Measurements from ENCODE around the gene TLR2. TPM values are rescaled to one million over a fixed set of nuclear protein-coding genes. Genes with fewer than 3 reads are reported as not detected.

Gene TLR2
- total and polyA plus RNA-seq, 10 of the 15 experiments (the other 5 are each of a cell fraction or from before 2014, with no cell fraction given) = under 0.01 to 0.19 (median 0.06) TPM; not detected in 4

GRCh38 chr4:153725831-153726154, 41.7 kb downstream of the TLR2 start:
- 40% methylated on average over 1 of the region's 1 CpG for WGBS (ENCODE audit: insufficient coverage, insufficient replicate concordance, low lambda C conversion rate, missing lambda C conversion rate)
- Histone ChIP-seq H3K4me1 (ENCODE audit: control insufficient read depth, insufficient read depth, low read length) (peaks cover 9% of the 10 kb centered on the region; the same call in 1 of the 2 replicates), H3K27me3 (replicated peaks in 1 of 2; ENCODE audit: control insufficient read depth in 2 of 2, insufficient read depth in 2 of 2, low read length in 1 of 2) (peaks cover 0 to 2% of the 10 kb centered on the region in 2 experiments; a peak in 1 of 4 replicates), H4K20me1 (ENCODE audit: control insufficient read depth, insufficient read depth) (no peaks in the 10 kb centered on the region), H3K4me2 (ENCODE audit: control insufficient read depth, insufficient read depth) (no peak overlapping the region), H3K36me3 (ENCODE audit: control insufficient read depth in 2 of 2, insufficient read depth in 2 of 2, low read length in 1 of 2) (no peaks in the 10 kb centered on the region), H3K4me3 (no peak overlapping the region), H3K27ac (ENCODE audit: control insufficient read depth, insufficient read depth) (no peak overlapping the region), H2AFZ (ENCODE audit: control insufficient read depth, low read depth, low read length) (no peak overlapping the region), H3K9me3 (replicated peaks; ENCODE audit: control insufficient read depth, insufficient read depth, low read length) (no peaks in the 10 kb centered on the region), H3K79me2 (ENCODE audit: control insufficient read depth, insufficient read depth, low read length) (no peaks in the 10 kb centered on the region), H3K9ac (ENCODE audit: control insufficient read depth, insufficient read depth, low read length) (no peak overlapping the region)
- ChIA-PET CTCF (interaction anchor here (1.1 to 1.9 kb wide), 2 partner anchors 24 to 83 kb away, joined by 4 to 7 read pairs; no protein-coding TSS in a partner anchor), POLR2A (no interaction called here), SMC1A (ENCODE audit: uncharacterized antibody, unreplicated experiment) (no interaction called here), RAD21 (ENCODE audit: unreplicated experiment) (no interaction called here)
- FAIRE-seq (no peak), ATAC-seq (no peak), DNase-seq (ENCODE audit: low read depth, low spot score) (no peak)
- in situ Hi-C loops (cut with MboI) = no loop called here
- intact Hi-C loops (cut with micrococcal nuclease; ENCODE audit: unreplicated experiment) = no loop called here
- TF ChIP-seq PAX5 (IDR thresholded peaks at IDR 0.05; ENCODE audit: borderline replicate concordance, low read depth, low read length) = no peak
- TF ChIP-seq ZZZ3 (IDR thresholded peaks at IDR 0.05; ENCODE audit: control insufficient read depth, insufficient read length, low read depth) = no peak
- TF ChIP-seq, protein P1, sequence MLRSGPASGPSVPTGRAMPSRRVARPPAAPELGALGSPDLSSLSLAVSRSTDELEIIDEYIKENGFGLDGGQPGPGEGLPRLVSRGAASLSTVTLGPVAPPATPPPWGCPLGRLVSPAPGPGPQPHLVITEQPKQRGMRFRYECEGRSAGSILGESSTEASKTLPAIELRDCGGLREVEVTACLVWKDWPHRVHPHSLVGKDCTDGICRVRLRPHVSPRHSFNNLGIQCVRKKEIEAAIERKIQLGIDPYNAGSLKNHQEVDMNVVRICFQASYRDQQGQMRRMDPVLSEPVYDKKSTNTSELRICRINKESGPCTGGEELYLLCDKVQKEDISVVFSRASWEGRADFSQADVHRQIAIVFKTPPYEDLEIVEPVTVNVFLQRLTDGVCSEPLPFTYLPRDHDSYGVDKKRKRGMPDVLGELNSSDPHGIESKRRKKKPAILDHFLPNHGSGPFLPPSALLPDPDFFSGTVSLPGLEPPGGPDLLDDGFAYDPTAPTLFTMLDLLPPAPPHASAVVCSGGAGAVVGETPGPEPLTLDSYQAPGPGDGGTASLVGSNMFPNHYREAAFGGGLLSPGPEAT (IDR thresholded peaks at IDR 0.05; ENCODE audit: low read depth) = no peak
- no peak for TF ChIP-seq SIN3A (IDR thresholded peaks at IDR 0.05; ENCODE audit: low read depth, low read length)
- no TSS peak for BruUV-seq (replicated peaks)

DNA sequence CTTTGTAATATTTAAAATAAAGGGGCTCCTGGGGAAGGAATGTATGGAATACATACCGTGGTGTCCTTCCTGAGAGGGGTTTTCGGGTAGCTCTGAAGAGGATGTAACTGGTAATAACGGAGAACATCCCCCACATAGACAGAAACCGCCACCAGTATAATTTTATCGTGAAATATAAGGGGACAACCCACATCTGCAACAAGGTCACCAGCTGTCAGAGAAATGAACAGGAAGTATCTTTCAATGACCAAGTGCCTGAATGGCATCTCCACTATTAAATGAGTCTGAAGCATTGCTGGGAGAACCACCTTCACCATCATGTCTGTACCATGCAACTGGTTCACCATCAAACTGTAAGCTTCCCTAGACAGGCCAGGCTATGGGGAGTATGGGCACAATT, 44.1 kb downstream of the TLR2 start:
- H3K36me3 ChIP-seq (ENCODE audit: control insufficient read depth in 2 of 2, insufficient read depth in 2 of 2, low read length in 1 of 2) = no peaks in the 10 kb centered on the region
- intact Hi-C loops (cut with micrococcal nuclease; ENCODE audit: unreplicated experiment) = no loop called here
- no TSS peak for BruUV-seq (replicated peaks)
- no peaks in the 10 kb centered on the region for H3K27me3 ChIP-seq (replicated peaks in 1 of 2; ENCODE audit: control insufficient read depth in 2 of 2, insufficient read depth in 2 of 2, low read length in 1 of 2)
- CTCF ChIA-PET = no interaction called here
- SMC1A ChIA-PET (ENCODE audit: uncharacterized antibody, unreplicated experiment) = interaction anchor here (1.1 to 2.0 kb wide), 2 partner anchors 34 to 85 kb away, joined by 3 to 4 read pairs; no protein-coding TSS in a partner anchor
- in situ Hi-C loops (cut with MboI) = no loop called here
- RAD21 ChIA-PET (ENCODE audit: unreplicated experiment) = no interaction called here
- no peak for FAIRE-seq
- H3K9ac ChIP-seq (ENCODE audit: control insufficient read depth, insufficient read depth, low read length) = no peak overlapping the region
- H2AFZ ChIP-seq (ENCODE audit: control insufficient read depth, low read depth, low read length) = no peak overlapping the region
- peaks cover 9% of the 10 kb centered on the region; the same call in 1 of the 2 replicates for H3K4me1 ChIP-seq (ENCODE audit: control insufficient read depth, insufficient read depth, low read length)
- POLR2A ChIA-PET = no interaction called here
- H3K4me3 ChIP-seq = no peak overlapping the region
- no peak overlapping the region for H3K27ac ChIP-seq (ENCODE audit: control insufficient read depth, insufficient read depth)
- no peak for DNase-seq (ENCODE audit: low read depth, low spot score)
- no peak overlapping the region for H3K4me2 ChIP-seq (ENCODE audit: control insufficient read depth, insufficient read depth)
- no peaks in the 10 kb centered on the region for H3K79me2 ChIP-seq (ENCODE audit: control insufficient read depth, insufficient read depth, low read length)
- no peaks in the 10 kb centered on the region for H4K20me1 ChIP-seq (ENCODE audit: control insufficient read depth, insufficient read depth)
- ATAC-seq = no peak
- no peaks in the 10 kb centered on the region for H3K9me3 ChIP-seq (replicated peaks; ENCODE audit: control insufficient read depth, insufficient read depth, low read length)
- WGBS (ENCODE audit: insufficient coverage, insufficient replicate concordance, low lambda C conversion rate, missing lambda C conversion rate) = 18% methylated on average over 5 of the region's 5 CpGs
- TF ChIP-seq ZNF207 (IDR thresholded peaks at IDR 0.05; ENCODE audit: borderline replicate concordance) = no peak
- TF ChIP-seq, protein P2, sequence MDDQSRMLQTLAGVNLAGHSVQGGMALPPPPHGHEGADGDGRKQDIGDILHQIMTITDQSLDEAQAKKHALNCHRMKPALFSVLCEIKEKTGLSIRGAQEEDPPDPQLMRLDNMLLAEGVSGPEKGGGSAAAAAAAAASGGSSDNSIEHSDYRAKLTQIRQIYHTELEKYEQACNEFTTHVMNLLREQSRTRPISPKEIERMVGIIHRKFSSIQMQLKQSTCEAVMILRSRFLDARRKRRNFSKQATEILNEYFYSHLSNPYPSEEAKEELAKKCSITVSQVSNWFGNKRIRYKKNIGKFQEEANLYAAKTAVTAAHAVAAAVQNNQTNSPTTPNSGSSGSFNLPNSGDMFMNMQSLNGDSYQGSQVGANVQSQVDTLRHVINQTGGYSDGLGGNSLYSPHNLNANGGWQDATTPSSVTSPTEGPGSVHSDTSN (IDR thresholded peaks at IDR 0.05; ENCODE audit: insufficient replicate concordance, low read depth, low read length) = no peak
- TF ChIP-seq PML (IDR thresholded peaks at IDR 0.05; ENCODE audit: low read length) = no peak
- TF ChIP-seq, protein P3, sequence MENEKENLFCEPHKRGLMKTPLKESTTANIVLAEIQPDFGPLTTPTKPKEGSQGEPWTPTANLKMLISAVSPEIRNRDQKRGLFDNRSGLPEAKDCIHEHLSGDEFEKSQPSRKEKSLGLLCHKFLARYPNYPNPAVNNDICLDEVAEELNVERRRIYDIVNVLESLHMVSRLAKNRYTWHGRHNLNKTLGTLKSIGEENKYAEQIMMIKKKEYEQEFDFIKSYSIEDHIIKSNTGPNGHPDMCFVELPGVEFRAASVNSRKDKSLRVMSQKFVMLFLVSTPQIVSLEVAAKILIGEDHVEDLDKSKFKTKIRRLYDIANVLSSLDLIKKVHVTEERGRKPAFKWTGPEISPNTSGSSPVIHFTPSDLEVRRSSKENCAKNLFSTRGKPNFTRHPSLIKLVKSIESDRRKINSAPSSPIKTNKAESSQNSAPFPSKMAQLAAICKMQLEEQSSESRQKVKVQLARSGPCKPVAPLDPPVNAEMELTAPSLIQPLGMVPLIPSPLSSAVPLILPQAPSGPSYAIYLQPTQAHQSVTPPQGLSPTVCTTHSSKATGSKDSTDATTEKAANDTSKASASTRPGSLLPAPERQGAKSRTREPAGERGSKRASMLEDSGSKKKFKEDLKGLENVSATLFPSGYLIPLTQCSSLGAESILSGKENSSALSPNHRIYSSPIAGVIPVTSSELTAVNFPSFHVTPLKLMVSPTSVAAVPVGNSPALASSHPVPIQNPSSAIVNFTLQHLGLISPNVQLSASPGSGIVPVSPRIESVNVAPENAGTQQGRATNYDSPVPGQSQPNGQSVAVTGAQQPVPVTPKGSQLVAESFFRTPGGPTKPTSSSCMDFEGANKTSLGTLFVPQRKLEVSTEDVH (IDR thresholded peaks at IDR 0.05; ENCODE audit: low read depth, partially characterized antibody) = no peak
- no peak for TF ChIP-seq GABPA (IDR thresholded peaks at IDR 0.05; ENCODE audit: low read depth)
- TF ChIP-seq CBX3 (IDR thresholded peaks at IDR 0.05; ENCODE audit: borderline replicate concordance, low read depth) = no peak
- no peak for TF ChIP-seq SREBF1 (IDR thresholded peaks at IDR 0.05; ENCODE audit: low read length)
- no peak for TF ChIP-seq MTA2 (IDR thresholded peaks at IDR 0.05; ENCODE audit: low read depth)
- no peak for TF ChIP-seq ZNF217 (IDR thresholded peaks at IDR 0.05)
- TF ChIP-seq KDM1A (IDR thresholded peaks at IDR 0.05; ENCODE audit: borderline replicate concordance) = no peak

All from GM12878 (cell line).